Lower leg skin (tissue), 3 donors: Measurements from ENCODE around the gene SETX.

Experiments
- CTCF ChIP-seq, 3 donors: fragments of 450-650 bp; IDR thresholded peaks; one replicate each; pipeline ENCODE4 v1.5.1; 2016; ENCODE audit warnings: antibody characterized with exemption in 3 of 3, mild to moderate bottlenecking in 3 of 3, moderate library complexity in 2 of 3
- POLR2A ChIP-seq, 2 donors: fragments of 450-650 bp; IDR thresholded peaks; one replicate each; pipeline ENCODE4 v1.6.1; 2016 to 2017; ENCODE audit warnings: antibody characterized with exemption in 2 of 2, mild to moderate bottlenecking in 1 of 2, moderate library complexity in 1 of 2

- TF ChIP-seq POLR2A (IDR thresholded peaks at IDR 0.05) (no peak), CTCF (IDR thresholded peaks at IDR 0.05) (no peak)
Measured at GRCh38 chr9:132216861-132217619, 137.7 kb downstream of the SETX start.
